Ovary (tissue), 9 donors: ENCODE data around the gene ZNF708. TPM values are rescaled to one million over a fixed set of nuclear protein-coding genes. Genes with fewer than 3 reads are reported as not detected.
A peak's percentile ranks its signal among the peaks of the same experiment; 100 is the strongest.

Experiments used
- DNase-seq, 5 donors: peaks; one replicate each; pipeline ENCODE4 v3.0.0-alpha.2; 2019 to 2020
- H3K27ac ChIP-seq, 2 donors: fragments of 200-600 bp; one replicate each; pipeline versions ENCODE4 v1.5.1 to v1.8.0; 2019 to 2022
- H3K27me3 ChIP-seq: fragments of 200-600 bp; one replicate; pipeline ENCODE4 v1.8.0; 2022
- H3K36me3 ChIP-seq: fragments of 200-600 bp; sonication (generic); one replicate; pipeline ENCODE4 v1.5.1; 2019
- H3K4me1 ChIP-seq: one replicate; pipeline ENCODE4 v1.8.1; 2013; ENCODE audit warnings: mild to moderate bottlenecking, moderate library complexity; ENCODE audit not compliant: insufficient read depth
- H3K4me3 ChIP-seq: fragments of 200-600 bp; sonication (generic); one replicate; pipeline ENCODE4 v1.5.1; 2017
- H3K9me3 ChIP-seq, 2 donors: fragments of 200-600 bp in 1 of 2; sonication (generic) in 1 of 2; one replicate each; pipeline versions ENCODE4 v1.5.1 to v1.8.1; 2013 to 2019; ENCODE audit warnings: mild to moderate bottlenecking in 1 of 2, moderate library complexity in 1 of 2
- CTCF ChIP-seq, 3 donors: fragments of 450-650 bp in 2 of 3; fragments of 200-600 bp in 1 of 3; IDR thresholded peaks; one replicate each; pipeline versions ENCODE4 v1.5.1 to v1.8.0; 2016 to 2022; ENCODE audit warnings: antibody characterized with exemption in 3 of 3, mild to moderate bottlenecking in 1 of 3
- EP300 ChIP-seq: sonication (generic); formaldehyde crosslinking; IDR thresholded peaks from one replicate; pipeline ENCODE4 v1.6.1; 2017; ENCODE audit warnings: antibody characterized with exemption
- WGBS, 3 donors: extraction: QIAGEN DNeasy Blood & Tissue Kit in 1 of 3; methylation state at CpG; one replicate each; pipeline versions ENCODE4 v1.1.5 to v1.1.7; 2013 to 2017; 5-methylcytosine and 5-hydroxymethylcytosine counted together
- intact Hi-C, 4 donors: fragments of 100-400 bp; cut with DNase I; formaldehyde crosslinking; loops; one replicate each; pipeline versions ENCODE4 v1.11.0 to v1.15.1; 2022 to 2023
- polyA plus RNA-seq, 2 donors: library from polyadenylated mRNA; stranded (reverse); fragments of 200-250 nt in 1 of 2; fragments of 350-450 nt in 1 of 2; fragmentation: Illumina TruSeq in 1 of 2; extraction: RNeasy Lipid Tissue Mini Kit (QIAGEN cat#74804) in 1 of 2; gene quantifications; one replicate each; pipeline ENCODE4 v1.2.3, GENCODE V29; 2013 to 2014
- total RNA-seq, 7 donors: library from RNA; depleted of rRNA in 2 of 7; stranded (reverse); fragments of >200 nt in 2 of 7; fragmentation: NEBNext Ultra II Directional in 3 of 7; extraction: Animal tissue kit (Norgen Biotek cat#: 25700) in 3 of 7; gene quantifications; one replicate each; pipeline versions ENCODE4 v1.1.0 to v1.2.4, GENCODE V29; 2016 to 2023
- donor health status: DM: no; HTN: no; CAD: no; lungs with moderate emphysema.
- donor health status: DM: no; HTN: no; CAD: no.
- donor health status: Bipolar disorder and iron deficiency.
- donor health status: DM: yes; HTN: yes; CAD: no.
- donor health status: DM: no; HTN: no; CAD: no.
- donor health status: DM: yes; HTN: yes; CAD: no.

The ZNF708 gene
- total and polyA plus RNA-seq, 9 donors = 11.4 to 56.5 (median 22.9) TPM

DNA sequence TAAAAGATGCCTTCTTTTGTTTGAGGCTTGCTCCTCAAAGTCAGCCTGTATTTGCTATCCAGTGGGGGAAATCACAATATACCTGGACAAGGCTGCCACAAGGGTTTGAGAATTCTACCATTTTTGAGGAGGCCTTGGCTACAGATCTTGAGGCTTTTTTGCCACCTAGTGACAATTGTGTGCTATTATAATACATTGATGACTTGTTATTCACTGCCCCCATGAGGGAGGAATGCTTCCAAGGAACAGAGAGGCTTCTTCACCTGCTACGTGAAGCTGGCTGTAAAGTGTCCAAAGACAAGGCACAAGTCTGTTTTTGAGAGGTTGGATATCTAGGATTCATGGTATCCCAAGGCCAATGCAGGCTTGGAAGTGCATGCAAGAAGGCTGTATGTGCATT lies 72.5 kb downstream of the ZNF708 start:
- 11 to 21% (median 15%) methylated on average over 1 of the region's 1 CpG for WGBS, 3 donors
- H3K36me3 ChIP-seq = no peaks in the 10 kb centered on the region
- peak in 1 of 5 donors; percentile 20 for DNase-seq
- TF ChIP-seq EP300 (no peak), CTCF (IDR thresholded peaks at IDR 0.05) (peak in 2 of 3 donors; percentile 55 to 59)
- H3K9me3 ChIP-seq = no peaks in the 10 kb centered on the region
- no peak overlapping the region for H3K27ac ChIP-seq
- intact Hi-C loops = no loop called here
- H3K4me1 ChIP-seq = peaks cover 2% of the 10 kb centered on the region
- no peak overlapping the region for H3K4me3 ChIP-seq
- no peaks in the 10 kb centered on the region for H3K27me3 ChIP-seq

Other genes with a start within 250 kb of the ZNF708 start
- 10 to 100 TPM in 6 of 7 donors, 1 to 10 TPM in 1; 7.7 to 45.1 (median 19.9) TPM for gene ZNF714, start 247.2 kb downstream of the ZNF708 start, total RNA-seq
- 10 to 100 TPM in 1 of 2 donors, 1 to 10 TPM in 1; 9.7 to 10.0 TPM for gene ZNF714, start 247.2 kb downstream of the ZNF708 start, polyA plus RNA-seq
- gene ZNF431, start 187.4 kb downstream of the ZNF708 start, total RNA-seq = 10 to 100 TPM; 11.7 to 52.2 (median 30.3) TPM
- 10 to 100 TPM; 33.0 to 34.8 TPM for gene ZNF431, start 187.4 kb downstream of the ZNF708 start, polyA plus RNA-seq
- gene ZNF738, start 29.6 kb upstream of the ZNF708 start, total RNA-seq = 10 to 100 TPM in 2 of 7 donors, 1 to 10 TPM in 5; 4.0 to 12.2 (median 9.1) TPM
- gene ZNF738, start 29.6 kb upstream of the ZNF708 start, polyA plus RNA-seq = 1 to 10 TPM; 8.2 to 9.4 TPM
- 10 to 100 TPM; 28.6 to 86.6 (median 35.6) TPM for gene ZNF493, start 67.7 kb upstream of the ZNF708 start, total RNA-seq
- 10 to 100 TPM; 12.6 to 17.4 TPM for gene ZNF493, start 67.7 kb upstream of the ZNF708 start, polyA plus RNA-seq
- 10 to 100 TPM; 12.3 to 22.8 (median 18.4) TPM for gene ZNF429, start 176.2 kb upstream of the ZNF708 start, total RNA-seq
- 10 to 100 TPM; 10.9 to 12.8 TPM for gene ZNF429, start 176.2 kb upstream of the ZNF708 start, polyA plus RNA-seq